Adrenal gland (tissue), 5 donors: ENCODE results near the gene ADH5.

Experiments
- CTCF ChIP-seq, 6 experiments: fragments of 450-650 bp in 4 of 6; fragments of 200-600 bp in 2 of 6; sonication (generic) in 1 of 6; IDR thresholded peaks; 1 replicate in 5 of 6; 2 replicates in 1 of 6; pipeline versions ENCODE4 v1.5.1 to v1.8.0; 2016 to 2021; ENCODE audit warnings: antibody characterized with exemption in 6 of 6, mild to moderate bottlenecking in 2 of 6, moderate library complexity in 1 of 6
- POLR2A ChIP-seq, 2 donors: fragments of 450-650 bp; IDR thresholded peaks; one replicate each; pipeline ENCODE4 v1.6.1; 2017; ENCODE audit warnings: antibody characterized with exemption in 2 of 2, mild to moderate bottlenecking in 2 of 2, moderate library complexity in 1 of 2
- donor health status: DM: no; HTN: no; CAD: no.

GRCh38 chr4:99126376-99126775 is 37.8 kb upstream of the ADH5 start:
- TF ChIP-seq CTCF (IDR thresholded peaks at IDR 0.05) (no peak), POLR2A (IDR thresholded peaks at IDR 0.05) (no peak)
